Measurements from ENCODE around the gene GRK2. TPM values are rescaled to one million over a fixed set of nuclear protein-coding genes. Genes with fewer than 3 reads are reported as not detected.
"Not testable (repeated sequence)": the region's sequence is repeated elsewhere in the genome, so short reads cannot be mapped to it uniquely, and the experiment has no call there.

GRK2 gene
- total RNA-seq, 2 donors from 2014 or later, result 58.0 to 61.7 TPM

GRCh38 chr11:67256477-67257135 lies 9.7 kb upstream of the GRK2 start:
- no peak overlapping the region for H3K27ac Mint-ChIP-seq
- no peaks in the 10 kb centered on the region for H3K27me3 Mint-ChIP-seq (ENCODE audit: insufficient read depth)
- peaks cover 48% of the 10 kb centered on the region for H3K36me3 Mint-ChIP-seq (ENCODE audit: low read depth)
- 91 to 92% methylated on average over 4 to 5 of the region's 5 CpGs for WGBS, 2 experiments (ENCODE audit: insufficient coverage in 1 of 2, insufficient read length in 1 of 2)
- no peaks in the 10 kb centered on the region for H3K4me1 Mint-ChIP-seq
- no peak for TF ChIP-seq CTCF (conservative IDR thresholded peaks at IDR 0.05)
- no peak overlapping the region for H3K4me3 ChIP-seq (ENCODE audit: low read length)
- H3K27ac ChIP-seq (ENCODE audit: low read depth, low read length), result no peak overlapping the region
- no peak for DNase-seq
- no peak overlapping the region for H3K4me3 Mint-ChIP-seq
- H3K9ac ChIP-seq (ENCODE audit: extremely low read depth, low read length, poor library complexity, severe bottlenecking), result no peak overlapping the region
- no peaks in the 10 kb centered on the region for H3K4me1 ChIP-seq (ENCODE audit: control insufficient read depth, insufficient read depth, low read length)
- H3K36me3 ChIP-seq (ENCODE audit: control insufficient read depth, insufficient read depth, low read length), result peaks cover 57% of the 10 kb centered on the region
- no peaks in the 10 kb centered on the region for H3K9me3 Mint-ChIP-seq
- no peaks in the 10 kb centered on the region for H3K27me3 ChIP-seq (ENCODE audit: control insufficient read depth, insufficient read depth, low read length, poor library complexity, severe bottlenecking)
- H3K9me3 ChIP-seq (ENCODE audit: control insufficient read depth, low read length), result no peaks in the 10 kb centered on the region

- peak overlapping the region; percentile 45 for H3K4me3 Mint-ChIP-seq
- H3K9me3 Mint-ChIP-seq, result no peaks in the 10 kb centered on the region
- peaks cover 19% of the 10 kb centered on the region for H3K36me3 ChIP-seq (ENCODE audit: control insufficient read depth, insufficient read depth, low read length)
- H3K4me1 Mint-ChIP-seq, result peaks cover 13% of the 10 kb centered on the region
- no peak overlapping the region for H3K27ac Mint-ChIP-seq
- peaks cover 19% of the 10 kb centered on the region for H3K27me3 Mint-ChIP-seq (ENCODE audit: insufficient read depth)
- no peak overlapping the region for H3K4me3 ChIP-seq (ENCODE audit: low read length)
- H3K27me3 ChIP-seq (ENCODE audit: control insufficient read depth, insufficient read depth, low read length, poor library complexity, severe bottlenecking), result no peaks in the 10 kb centered on the region
- TF ChIP-seq CTCF (conservative IDR thresholded peaks at IDR 0.05), result no peak
- no peaks in the 10 kb centered on the region for H3K9me3 ChIP-seq (ENCODE audit: control insufficient read depth, low read length)
- WGBS, 2 experiments (ENCODE audit: insufficient coverage in 1 of 2, insufficient read length in 1 of 2), result 89 to 92% methylated on average over 3 to 6 of the region's 6 CpGs
- no peaks in the 10 kb centered on the region for H3K4me1 ChIP-seq (ENCODE audit: control insufficient read depth, insufficient read depth, low read length)
- H3K36me3 Mint-ChIP-seq (ENCODE audit: low read depth), result peaks cover 14% of the 10 kb centered on the region
- no peak overlapping the region for H3K9ac ChIP-seq (ENCODE audit: extremely low read depth, low read length, poor library complexity, severe bottlenecking)
- DNase-seq, result no peak
- no peak overlapping the region for H3K27ac ChIP-seq (ENCODE audit: low read depth, low read length)
These were observed 5.9 kb upstream of the GRK2 start for GRCh38 chr11:67260406-67260805.

- not testable (repeated sequence) for H3K27me3 ChIP-seq (ENCODE audit: control insufficient read depth, insufficient read depth, low read length, poor library complexity, severe bottlenecking); H3K36me3 Mint-ChIP-seq (ENCODE audit: low read depth); H3K27ac ChIP-seq (ENCODE audit: low read depth, low read length); H3K9me3 Mint-ChIP-seq; H3K9ac ChIP-seq (ENCODE audit: extremely low read depth, low read length, poor library complexity, severe bottlenecking); H3K9me3 ChIP-seq (ENCODE audit: control insufficient read depth, low read length); H3K27ac Mint-ChIP-seq; H3K4me1 ChIP-seq (ENCODE audit: control insufficient read depth, insufficient read depth, low read length)
- H3K4me3 Mint-ChIP-seq, result peak overlapping the region; percentile 45
- 42 to 70% methylated on average over 19 to 50 of the region's 50 CpGs for WGBS, 2 experiments (ENCODE audit: insufficient coverage in 1 of 2, insufficient read length in 1 of 2)
- DNase-seq, result peak; percentile 91
- Histone ChIP-seq H3K4me3 (ENCODE audit: low read length) (peak overlapping the region; percentile 67), H3K36me3 (ENCODE audit: control insufficient read depth, insufficient read depth, low read length) (peaks cover 13% of the 10 kb centered on the region)
- peaks cover 17% of the 10 kb centered on the region for H3K4me1 Mint-ChIP-seq
- peaks cover 22% of the 10 kb centered on the region for H3K27me3 Mint-ChIP-seq (ENCODE audit: insufficient read depth)
These were observed 5.2 kb upstream of the GRK2 start for GRCh38 chr11:67260885-67261639.
